ENCODE data around the gene ZMPSTE24.

The ZMPSTE24 gene

DNA sequence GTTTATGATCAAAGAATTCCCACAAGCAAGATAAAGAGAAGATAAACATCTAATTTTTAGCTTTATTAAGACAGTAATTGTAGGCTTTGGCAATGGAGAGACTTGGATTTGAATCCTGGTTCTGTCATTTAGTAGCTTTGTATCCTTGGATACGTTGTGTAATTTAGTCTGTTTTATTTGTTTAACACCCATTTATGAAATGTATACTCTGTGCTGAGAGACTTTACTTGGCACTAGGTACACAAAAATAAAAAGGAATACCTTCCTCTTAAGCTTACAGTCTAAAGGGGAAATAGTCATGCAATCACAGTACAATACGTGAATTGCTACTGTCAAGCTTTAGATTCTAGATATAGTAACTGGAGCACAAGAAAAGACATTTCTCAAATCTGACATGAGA is 23.8 kb downstream of the ZMPSTE24 start:
- in situ Hi-C loops (cut with HindIII; ENCODE audit: low pct_ligation_motif_present, low sequenced_read_pairs) = no loop called here
- H3K4me3 ChIP-seq (ENCODE audit: low read depth, low read length) = no peak overlapping the region
- TF ChIP-seq, protein P1, sequence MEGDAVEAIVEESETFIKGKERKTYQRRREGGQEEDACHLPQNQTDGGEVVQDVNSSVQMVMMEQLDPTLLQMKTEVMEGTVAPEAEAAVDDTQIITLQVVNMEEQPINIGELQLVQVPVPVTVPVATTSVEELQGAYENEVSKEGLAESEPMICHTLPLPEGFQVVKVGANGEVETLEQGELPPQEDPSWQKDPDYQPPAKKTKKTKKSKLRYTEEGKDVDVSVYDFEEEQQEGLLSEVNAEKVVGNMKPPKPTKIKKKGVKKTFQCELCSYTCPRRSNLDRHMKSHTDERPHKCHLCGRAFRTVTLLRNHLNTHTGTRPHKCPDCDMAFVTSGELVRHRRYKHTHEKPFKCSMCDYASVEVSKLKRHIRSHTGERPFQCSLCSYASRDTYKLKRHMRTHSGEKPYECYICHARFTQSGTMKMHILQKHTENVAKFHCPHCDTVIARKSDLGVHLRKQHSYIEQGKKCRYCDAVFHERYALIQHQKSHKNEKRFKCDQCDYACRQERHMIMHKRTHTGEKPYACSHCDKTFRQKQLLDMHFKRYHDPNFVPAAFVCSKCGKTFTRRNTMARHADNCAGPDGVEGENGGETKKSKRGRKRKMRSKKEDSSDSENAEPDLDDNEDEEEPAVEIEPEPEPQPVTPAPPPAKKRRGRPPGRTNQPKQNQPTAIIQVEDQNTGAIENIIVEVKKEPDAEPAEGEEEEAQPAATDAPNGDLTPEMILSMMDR (IDR thresholded peaks at IDR 0.05; ENCODE audit: low read depth, low read length, missing control alignments) = no peak
- H3K27ac ChIP-seq = no peak overlapping the region
- H3K27me3 ChIP-seq (replicated peaks) = no peaks in the 10 kb centered on the region
- peaks cover 36% of the 10 kb centered on the region for H3K36me3 ChIP-seq (replicated peaks)
- DNase-seq = no peak

- in situ Hi-C loops (cut with HindIII; ENCODE audit: low pct_ligation_motif_present, low sequenced_read_pairs) = no loop called here
- Histone ChIP-seq H3K27me3 (replicated peaks) (no peaks in the 10 kb centered on the region), H3K36me3 (replicated peaks) (peaks cover 50% of the 10 kb centered on the region), H3K4me3 (ENCODE audit: low read depth, low read length) (no peak overlapping the region), H3K27ac (no peak overlapping the region)
- TF ChIP-seq, protein P1 (IDR thresholded peaks at IDR 0.05; ENCODE audit: low read depth, low read length, missing control alignments) = no peak
- DNase-seq = no peak
Measured at GRCh38 chr1:40291293-40291692, 33.3 kb downstream of the ZMPSTE24 start.

GRCh38 chr1:40299366-40300248 is 41.6 kb downstream of the ZMPSTE24 start:
- Histone ChIP-seq H3K4me3 (ENCODE audit: low read depth, low read length) (no peak overlapping the region), H3K36me3 (replicated peaks) (no peaks in the 10 kb centered on the region), H3K27ac (no peak overlapping the region), H3K27me3 (replicated peaks) (peaks cover 2% of the 10 kb centered on the region)
- TF ChIP-seq, protein P1 (IDR thresholded peaks at IDR 0.05; ENCODE audit: low read depth, low read length, missing control alignments) = no peak
- in situ Hi-C loops (cut with HindIII; ENCODE audit: low pct_ligation_motif_present, low sequenced_read_pairs) = no loop called here
- no peak for DNase-seq

GRCh38 chr1:40300249-40300567 is 42.2 kb downstream of the ZMPSTE24 start:
- no peak overlapping the region for H3K4me3 ChIP-seq (ENCODE audit: low read depth, low read length)
- DNase-seq = no peak
- H3K27ac ChIP-seq = no peak overlapping the region
- H3K27me3 ChIP-seq (replicated peaks) = peaks cover 2% of the 10 kb centered on the region
- in situ Hi-C loops (cut with HindIII; ENCODE audit: low pct_ligation_motif_present, low sequenced_read_pairs) = no loop called here
- TF ChIP-seq, protein P1 (IDR thresholded peaks at IDR 0.05; ENCODE audit: low read depth, low read length, missing control alignments) = no peak
- H3K36me3 ChIP-seq (replicated peaks) = no peaks in the 10 kb centered on the region

DNA sequence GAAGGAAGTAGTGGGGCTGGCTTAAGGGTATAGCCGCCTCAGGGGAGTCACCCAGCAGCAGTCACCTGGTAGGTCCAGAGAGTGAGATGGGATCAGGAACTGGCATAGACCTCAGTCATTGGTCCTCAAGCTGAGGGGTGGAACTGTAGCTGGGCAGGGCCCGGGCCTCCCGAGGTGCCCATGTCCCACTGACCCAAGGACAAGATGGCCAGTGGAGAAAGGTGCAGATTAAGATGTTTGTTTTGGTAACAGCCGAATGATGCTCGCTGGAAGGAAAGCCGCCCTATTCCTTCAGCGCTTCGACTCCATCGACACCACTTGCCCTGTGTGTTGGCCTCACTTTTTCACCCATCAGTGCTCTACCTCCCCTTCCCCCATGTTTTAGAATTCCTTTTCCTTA is 42.6 kb downstream of the ZMPSTE24 start:
- in situ Hi-C loops (cut with HindIII; ENCODE audit: low pct_ligation_motif_present, low sequenced_read_pairs) = no loop called here
- no peak for DNase-seq
- TF ChIP-seq, protein P1 (IDR thresholded peaks at IDR 0.05; ENCODE audit: low read depth, low read length, missing control alignments) = no peak
- Histone ChIP-seq H3K36me3 (replicated peaks) (no peaks in the 10 kb centered on the region), H3K4me3 (ENCODE audit: low read depth, low read length) (no peak overlapping the region), H3K27me3 (replicated peaks) (peaks cover 2% of the 10 kb centered on the region), H3K27ac (no peak overlapping the region)

- TF ChIP-seq, protein P1 (IDR thresholded peaks at IDR 0.05; ENCODE audit: low read depth, low read length, missing control alignments) = no peak
- DNase-seq = no peak
- in situ Hi-C loops (cut with HindIII; ENCODE audit: low pct_ligation_motif_present, low sequenced_read_pairs) = no loop called here
Measured at GRCh38 chr1:40301066-40301465, 43.0 kb downstream of the ZMPSTE24 start.

More at GRCh38 chr1:40301066-40301465, 43.0 kb downstream of the ZMPSTE24 start:
- no peak overlapping the region for H3K4me3 ChIP-seq (ENCODE audit: low read depth, low read length)
- no peak overlapping the region for H3K27ac ChIP-seq
- H3K36me3 ChIP-seq (replicated peaks) = no peaks in the 10 kb centered on the region
- H3K27me3 ChIP-seq (replicated peaks) = peaks cover 2% of the 10 kb centered on the region

Data from brain microvascular endothelial cell (primary cell).